ENCODE data around the gene MPHOSPH6. TPM values are rescaled to one million over a fixed set of nuclear protein-coding genes. Genes with fewer than 3 reads are reported as not detected.

Gene MPHOSPH6
- total and polyA plus RNA-seq, 2 donors (not counting 3 experiments of a cell fraction or from before 2014, with no cell fraction given), result 10.9 to 32.0 TPM

DNA sequence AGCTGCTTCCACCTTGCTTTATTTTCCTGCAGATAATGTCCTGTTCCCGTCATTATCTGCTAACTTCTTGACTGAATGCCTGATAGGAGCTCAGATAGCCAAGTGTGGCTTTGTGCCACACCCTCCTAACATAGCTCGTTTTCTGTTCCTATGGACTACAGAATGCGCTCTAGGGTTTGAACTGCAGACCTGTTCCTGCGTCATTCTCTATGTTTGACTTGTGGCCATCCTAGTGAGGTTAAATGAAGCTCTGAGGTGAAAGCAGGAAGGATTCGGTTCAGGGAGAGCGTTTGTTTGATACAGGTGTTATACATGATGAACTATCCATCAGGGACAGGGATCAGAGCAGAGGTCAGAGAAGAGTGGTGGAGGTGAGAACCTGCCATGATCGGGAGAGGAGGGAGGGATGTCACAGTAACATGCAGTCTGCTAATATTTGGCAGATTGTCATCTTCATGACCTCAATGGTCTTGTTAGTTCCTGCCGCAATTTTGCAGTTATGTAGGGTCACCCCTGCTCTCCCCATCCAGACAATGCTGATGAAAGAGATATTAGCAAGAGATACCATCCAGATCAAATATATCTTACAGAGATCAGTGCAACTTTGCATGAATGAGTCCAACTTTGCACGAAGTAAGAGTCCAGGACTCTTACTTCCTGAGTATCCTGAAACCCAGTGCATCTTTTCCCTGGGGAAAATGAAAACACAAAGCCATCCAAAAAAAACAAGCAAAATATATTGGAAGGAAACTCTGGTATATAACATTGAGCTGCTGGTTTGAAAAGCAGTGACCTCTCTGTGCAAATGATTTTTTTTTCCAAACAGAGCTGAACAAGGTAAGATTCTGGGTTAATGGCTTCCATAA lies 32.8 kb downstream of the MPHOSPH6 start:
- DNase-seq (ENCODE audit: low read depth, low spot score), result peak; percentile 60
- Histone ChIP-seq H3K4me1 (ENCODE audit: control insufficient read depth, extremely low read depth, insufficient read depth, low read length) (peaks cover 3% of the 10 kb centered on the region), H3K9me1 (replicated peaks; ENCODE audit: control insufficient read depth, extremely low read depth, insufficient read depth, low read length) (no peaks in the 10 kb centered on the region), H2AFZ (ENCODE audit: low read depth, low read length) (no peak overlapping the region), H3K9ac (replicated peaks; ENCODE audit: extremely low read depth, insufficient read depth, low read length) (no peak overlapping the region), H3K9me3 (replicated peaks; ENCODE audit: control insufficient read depth, insufficient read depth, low read length) (no peaks in the 10 kb centered on the region), H3K36me3 (ENCODE audit: control insufficient read depth in 2 of 2, extremely low read depth in 1 of 2, insufficient read depth in 2 of 2, low read length in 2 of 2) (no peaks in the 10 kb centered on the region), H3K27me3 (ENCODE audit: control insufficient read depth in 2 of 2, insufficient read depth in 2 of 2, low read length in 2 of 2) (no peaks in the 10 kb centered on the region), H3K4me2 (ENCODE audit: insufficient read depth, low read length) (no peak overlapping the region), H3K79me2 (ENCODE audit: control insufficient read depth, insufficient read depth, low read length) (no peaks in the 10 kb centered on the region), H4K20me1 (replicated peaks; ENCODE audit: control insufficient read depth, extremely low read depth, insufficient read depth, low read length) (no peaks in the 10 kb centered on the region), H3K27ac (ENCODE audit: insufficient read depth, low read depth, low read length) (no peak overlapping the region), H3K4me3 (replicated peaks in 1 of 3; ENCODE audit: insufficient read depth in 1 of 3, low read depth in 1 of 3, low read length in 3 of 3) (no peak overlapping the region)
- peak; percentile 47 for FAIRE-seq
- intact Hi-C loops (cut with micrococcal nuclease) (no loop called here), dilution Hi-C loops (cut with MboI; ENCODE audit: extremely low pct_ligation_motif_present, low sequenced_read_pairs) (no loop called here)
- ChIA-PET CTCF (interaction anchor here (0.7 to 1.0 kb wide), 2 partner anchors 76 to 93 kb away, joined by 3 to 4 read pairs (median 4); no protein-coding TSS in a partner anchor), POLR2A (no interaction called here)
- no peak for TF ChIP-seq GATA2 (IDR thresholded peaks at IDR 0.05; ENCODE audit: insufficient read depth, insufficient read length, low read depth, low read length)
- TF ChIP-seq POLR2A (IDR thresholded peaks at IDR 0.05; ENCODE audit: low read depth, low read length), result no peak
- TF ChIP-seq JUN (IDR thresholded peaks at IDR 0.05; ENCODE audit: borderline replicate concordance, insufficient read depth, insufficient read length, low read depth), result no peak
- TF ChIP-seq MYC (IDR thresholded peaks at IDR 0.05; ENCODE audit: low read depth, low read length), result no peak
- no peak for TF ChIP-seq POLR2AphosphoS5 (IDR thresholded peaks at IDR 0.05; ENCODE audit: insufficient read depth, low read depth, low read length)
- no peak for TF ChIP-seq EZH2 (IDR thresholded peaks at IDR 0.05; ENCODE audit: borderline replicate concordance, low read depth, low read length, severe bottlenecking)
- TF ChIP-seq, protein P1, sequence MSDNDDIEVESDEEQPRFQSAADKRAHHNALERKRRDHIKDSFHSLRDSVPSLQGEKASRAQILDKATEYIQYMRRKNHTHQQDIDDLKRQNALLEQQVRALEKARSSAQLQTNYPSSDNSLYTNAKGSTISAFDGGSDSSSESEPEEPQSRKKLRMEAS (IDR thresholded peaks at IDR 0.05; ENCODE audit: insufficient read depth, insufficient read length), result no peak
- TF ChIP-seq, protein P2, sequence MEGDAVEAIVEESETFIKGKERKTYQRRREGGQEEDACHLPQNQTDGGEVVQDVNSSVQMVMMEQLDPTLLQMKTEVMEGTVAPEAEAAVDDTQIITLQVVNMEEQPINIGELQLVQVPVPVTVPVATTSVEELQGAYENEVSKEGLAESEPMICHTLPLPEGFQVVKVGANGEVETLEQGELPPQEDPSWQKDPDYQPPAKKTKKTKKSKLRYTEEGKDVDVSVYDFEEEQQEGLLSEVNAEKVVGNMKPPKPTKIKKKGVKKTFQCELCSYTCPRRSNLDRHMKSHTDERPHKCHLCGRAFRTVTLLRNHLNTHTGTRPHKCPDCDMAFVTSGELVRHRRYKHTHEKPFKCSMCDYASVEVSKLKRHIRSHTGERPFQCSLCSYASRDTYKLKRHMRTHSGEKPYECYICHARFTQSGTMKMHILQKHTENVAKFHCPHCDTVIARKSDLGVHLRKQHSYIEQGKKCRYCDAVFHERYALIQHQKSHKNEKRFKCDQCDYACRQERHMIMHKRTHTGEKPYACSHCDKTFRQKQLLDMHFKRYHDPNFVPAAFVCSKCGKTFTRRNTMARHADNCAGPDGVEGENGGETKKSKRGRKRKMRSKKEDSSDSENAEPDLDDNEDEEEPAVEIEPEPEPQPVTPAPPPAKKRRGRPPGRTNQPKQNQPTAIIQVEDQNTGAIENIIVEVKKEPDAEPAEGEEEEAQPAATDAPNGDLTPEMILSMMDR (IDR thresholded peaks at IDR 0.05; ENCODE audit: extremely low read depth in 1 of 2, insufficient read depth in 1 of 2, low read depth in 1 of 2, low read length in 2 of 2), result no peak
- no peak for TF ChIP-seq FOS (IDR thresholded peaks at IDR 0.05; ENCODE audit: borderline replicate concordance, insufficient read depth, low read length)
- no TSS peak for BruUV-seq (replicated peaks)

All from endothelial cell of umbilical vein (primary cell).